K562 (cell line): ENCODE results near the gene NCMAP. TPM values are rescaled to one million over a fixed set of nuclear protein-coding genes. Genes with fewer than 3 reads are reported as not detected.

Experiments used
- CAMTA2 ChIP-seq: fragments of 250-450 bp; sonication (Bioruptor Pico); conservative IDR thresholded peaks from 2 replicates; pipeline ENCODE4 v1.5.1; 2022
- CC2D1A ChIP-seq: fragments of 450-650 bp; IDR thresholded peaks from 2 replicates; pipeline ENCODE4 v1.6.1; 2017; ENCODE audit warnings: mild to moderate bottlenecking
- CREM ChIP-seq: IDR thresholded peaks from 2 replicates; pipeline ENCODE4 v1.6.1; 2014; ENCODE audit warnings: antibody characterized with exemption, low read depth
- FIP1L1 ChIP-seq: fragments of 200-400 bp; formaldehyde crosslinking; IDR thresholded peaks from 2 replicates; pipeline ENCODE4 v1.6.1; 2018; ENCODE audit warnings: mild to moderate bottlenecking, low read depth, low read length; ENCODE audit not compliant: poor library complexity, severe bottlenecking
- FOXK2 ChIP-seq, 2 experiments: fragments of 450-650 bp; IDR thresholded peaks in 1 of 2; conservative IDR thresholded peaks in 1 of 2; 2 replicates each; pipeline ENCODE4 v1.6.1; 2016; ENCODE audit warnings: low read depth in 2 of 2, mild to moderate bottlenecking in 1 of 2
- HNRNPL ChIP-seq: fragments of 200-400 bp; formaldehyde crosslinking; IDR thresholded peaks from 2 replicates; pipeline ENCODE4 v1.6.1; 2017; ENCODE audit warnings: low read depth, mild to moderate bottlenecking, low read length
- HOXB6 ChIP-seq: fragments of 250-450 bp; sonication (Bioruptor Pico); IDR thresholded peaks from 2 replicates; pipeline ENCODE4 v1.5.1; 2022; ENCODE audit warnings: mild to moderate bottlenecking, borderline replicate concordance
- ILF3 ChIP-seq: fragments of 450-650 bp; IDR thresholded peaks from 2 replicates; pipeline ENCODE4 v1.6.1; 2018; ENCODE audit warnings: antibody characterized with exemption, mild to moderate bottlenecking, moderate library complexity, borderline replicate concordance
- KDM5B ChIP-seq: fragments of 200-600 bp; sonication (generic); IDR thresholded peaks from 2 replicates; pipeline ENCODE4 v1.6.1; 2012; ENCODE audit warnings: low read depth, mild to moderate bottlenecking, moderate library complexity, low read length, control low read depth, inconsistent platforms; ENCODE audit not compliant: insufficient replicate concordance
- PCBP1 ChIP-seq: fragments of 200-400 bp; formaldehyde crosslinking; IDR thresholded peaks from 2 replicates; pipeline ENCODE4 v1.6.1; 2018; ENCODE audit warnings: mild to moderate bottlenecking, low read depth, low read length; ENCODE audit not compliant: poor library complexity, severe bottlenecking
- PPARD ChIP-seq: fragments of 250-450 bp; sonication (Bioruptor Pico); IDR thresholded peaks from 2 replicates; pipeline ENCODE4 v1.8.0; 2022; ENCODE audit warnings: inconsistent platforms, mild to moderate bottlenecking, moderate library complexity
- PTTG1 ChIP-seq: fragments of 450-650 bp; IDR thresholded peaks from 2 replicates; pipeline ENCODE4 v1.6.1; 2016; ENCODE audit warnings: low read depth, mild to moderate bottlenecking, missing genetic modification characterization, missing compliant biosample characterization
- RBM34 ChIP-seq: fragments of 200-400 bp; formaldehyde crosslinking; IDR thresholded peaks from 2 replicates; pipeline ENCODE4 v1.6.1; 2018; ENCODE audit warnings: low read length, borderline replicate concordance; ENCODE audit not compliant: insufficient read depth
- SIN3A ChIP-seq, 2 experiments: fragments of 150-350 bp in 1 of 2; IDR thresholded peaks; 2 replicates each; pipeline ENCODE4 v1.6.1; 2011 to 2016; ENCODE audit warnings: borderline replicate concordance in 2 of 2, low read depth in 2 of 2, low read length in 2 of 2, mild to moderate bottlenecking in 2 of 2, moderate library complexity in 2 of 2; ENCODE audit not compliant: control insufficient read depth in 1 of 2
- SNRNP70 ChIP-seq: fragments of 200-400 bp; formaldehyde crosslinking; optimal IDR thresholded peaks from 2 replicates; pipeline ENCODE3; 2017; ENCODE audit warnings: low read depth, low read length
- XRCC5 ChIP-seq: fragments of 200-400 bp; formaldehyde crosslinking; IDR thresholded peaks from 2 replicates; pipeline ENCODE4 v1.6.1; 2017; ENCODE audit warnings: low read depth, mild to moderate bottlenecking, low read length
- polyA plus RNA-seq, 8 experiments: library from polyadenylated mRNA; depleted of rRNA in 4 of 8; stranded (reverse) in 5 of 8; unstranded in 3 of 8; fragments of >200 nt; fragmentation: Nextera tagmentation in 2 of 8; fragmentation: Illumina TruSeq in 1 of 8; extraction: Ambion mirVana in 2 of 8; extraction: Trizol in 1 of 8; gene quantifications; 2 replicates each; pipeline versions ENCODE4 v1.2.1 to v1.2.3, GENCODE V29; 2011 to 2014; ENCODE audit warnings: inconsistent platforms in 1 of 8, missing spikeins in 1 of 8
- total RNA-seq, 7 experiments: library from RNA; depleted of rRNA in 6 of 7; stranded (reverse); fragments of >200 nt in 6 of 7; fragmentation: Illumina TruSeq in 2 of 7; extraction: Trizol in 2 of 7; gene quantifications; 2 replicates each; pipeline versions ENCODE4 v1.2.1 to v1.2.3, GENCODE V29; 2011 to 2021; ENCODE audit warnings: low replicate concordance in 1 of 7

The NCMAP gene
- total and polyA plus RNA-seq, 9 of the 15 experiments (the other 6 are each of a cell fraction or from before 2014, with no cell fraction given) = 0.03 TPM; not detected in 8

- TF ChIP-seq CAMTA2 (0 out of 2 replicates have a peak, but pooled peaks have one; percentile 61), KDM5B (peak; percentile 98), RBM34 (no peak), CC2D1A (no peak), PTTG1 (tag) (no peak), FOXK2 (conservative IDR thresholded peaks at IDR 0.05 in 1 of 2, IDR thresholded peaks at IDR 0.05 in 1 of 2; ENCODE audit: low read depth in 2 of 2) (peak; percentile 15 to 77; a peak in 2 of 4 replicates), ILF3 (no peak), CREM (peak; percentile 94), PCBP1 (no peak), HOXB6 (CRISPR knock-in tag) (no peak), SIN3A (IDR thresholded peaks at IDR 0.05; ENCODE audit: borderline replicate concordance in 2 of 2, control insufficient read depth in 1 of 2, low read depth in 2 of 2, low read length in 2 of 2) (peak in 1 of 2 experiments; percentile 35; a peak in 2 of 4 replicates), FIP1L1 (no peak), XRCC5 (no peak), PPARD (CRISPR knock-in tag) (no peak), SNRNP70 (no peak), HNRNPL (no peak)
- TF ChIP-seq, all 486 proteins: peak for 170
Measured at GRCh38 chr1:24642481-24643362, 86.8 kb downstream of the NCMAP start, which contains the start of gene SRRM1 (continued).
